ENCODE results near the gene SNRK.

Gene SNRK

DNA sequence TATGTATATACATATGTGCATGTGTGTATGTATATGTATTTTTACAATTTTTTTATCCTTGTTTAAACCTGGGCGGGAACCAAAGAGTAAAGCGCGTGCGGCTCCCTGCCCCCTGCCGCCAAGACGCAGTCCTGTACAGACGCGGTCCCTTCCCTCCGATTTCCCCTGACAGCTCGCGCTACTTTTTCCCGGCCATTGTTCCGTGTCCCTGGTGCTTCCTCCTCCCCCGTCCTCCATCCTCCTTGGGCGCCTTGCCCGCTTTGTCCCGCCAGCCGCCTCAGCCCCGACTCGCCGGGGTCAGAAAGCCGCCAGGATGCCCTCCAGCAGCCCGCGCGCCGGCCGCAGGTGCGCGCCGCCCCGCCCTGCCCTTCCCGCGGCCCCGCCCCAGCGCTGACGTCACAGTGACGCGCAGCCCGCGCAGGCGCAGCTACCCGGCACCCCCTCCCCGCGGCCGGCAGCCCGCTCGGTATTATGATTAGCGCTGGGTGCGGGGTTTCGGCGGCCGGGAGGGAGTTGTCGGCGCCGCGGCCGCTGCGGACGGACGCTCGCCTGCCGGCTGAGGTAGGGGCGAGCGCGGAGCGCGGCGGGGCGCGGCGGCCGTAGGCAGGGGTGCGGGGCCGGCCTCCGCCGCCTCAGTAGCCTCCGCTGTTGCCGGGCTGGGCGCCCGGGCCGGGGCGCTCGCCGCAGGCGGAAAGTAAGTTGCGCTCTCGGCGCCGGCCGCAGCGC is at the start of gene SNRK:
SNRK (plus strand) TSS at position 426 of the 726 bp plus-strand sequence. CDS start 16,664 bp downstream, outside the sequence.
- H3K27ac ChIP-seq = peak within 1 kb of the TSS; percentile 84
- CTCF ChIA-PET = interaction anchor here (0.5 to 0.6 kb wide), 2 partner anchors 41 to 73 kb away, joined by 3 read pairs; no protein-coding TSS in a partner anchor
- POLR2A ChIA-PET (ENCODE audit: low non-redundant PET) = interaction anchor here (0.6 to 1.0 kb wide), 2 partner anchors 63 to 932 kb away, joined by 3 read pairs; no protein-coding TSS in a partner anchor
- TF ChIP-seq, protein P1, sequence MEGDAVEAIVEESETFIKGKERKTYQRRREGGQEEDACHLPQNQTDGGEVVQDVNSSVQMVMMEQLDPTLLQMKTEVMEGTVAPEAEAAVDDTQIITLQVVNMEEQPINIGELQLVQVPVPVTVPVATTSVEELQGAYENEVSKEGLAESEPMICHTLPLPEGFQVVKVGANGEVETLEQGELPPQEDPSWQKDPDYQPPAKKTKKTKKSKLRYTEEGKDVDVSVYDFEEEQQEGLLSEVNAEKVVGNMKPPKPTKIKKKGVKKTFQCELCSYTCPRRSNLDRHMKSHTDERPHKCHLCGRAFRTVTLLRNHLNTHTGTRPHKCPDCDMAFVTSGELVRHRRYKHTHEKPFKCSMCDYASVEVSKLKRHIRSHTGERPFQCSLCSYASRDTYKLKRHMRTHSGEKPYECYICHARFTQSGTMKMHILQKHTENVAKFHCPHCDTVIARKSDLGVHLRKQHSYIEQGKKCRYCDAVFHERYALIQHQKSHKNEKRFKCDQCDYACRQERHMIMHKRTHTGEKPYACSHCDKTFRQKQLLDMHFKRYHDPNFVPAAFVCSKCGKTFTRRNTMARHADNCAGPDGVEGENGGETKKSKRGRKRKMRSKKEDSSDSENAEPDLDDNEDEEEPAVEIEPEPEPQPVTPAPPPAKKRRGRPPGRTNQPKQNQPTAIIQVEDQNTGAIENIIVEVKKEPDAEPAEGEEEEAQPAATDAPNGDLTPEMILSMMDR (conservative IDR thresholded peaks at IDR 0.05; ENCODE audit: low read depth) = 0 out of 2 replicates have a peak, but pooled peaks have one; percentile 9
- DNase-seq (ENCODE audit: low spot score) = peak; percentile 91

- H3K27ac ChIP-seq = no peak overlapping the region
- POLR2A ChIA-PET (ENCODE audit: low non-redundant PET) = no interaction called here
- CTCF ChIA-PET = no interaction called here
- TF ChIP-seq, protein P1 (conservative IDR thresholded peaks at IDR 0.05; ENCODE audit: low read depth) = no peak
- no peak for DNase-seq (ENCODE audit: low spot score)
These were observed 47.5 kb upstream of the SNRK start for GRCh38 chr3:43238801-43239200.

DNA sequence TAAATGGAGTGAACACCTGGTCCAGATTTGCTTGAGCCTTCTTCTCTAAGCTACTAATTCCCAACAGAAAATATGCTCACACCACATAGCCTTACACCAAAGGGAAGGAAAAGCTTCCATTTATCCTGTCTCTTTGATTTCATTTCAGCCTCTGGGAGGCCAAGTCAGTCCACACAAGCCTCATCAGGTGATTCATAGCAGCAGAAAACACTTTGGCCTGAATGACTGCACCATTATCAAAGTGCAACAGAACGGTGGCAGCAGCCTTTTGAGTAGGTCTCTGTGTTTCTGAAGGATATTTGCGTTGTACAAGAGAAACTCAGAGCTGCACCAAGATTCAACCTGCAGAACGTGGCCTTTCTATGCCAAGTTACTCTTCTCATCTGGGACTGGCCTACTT is 46.6 kb upstream of the SNRK start:
- no peak for DNase-seq (ENCODE audit: low spot score)
- POLR2A ChIA-PET (ENCODE audit: low non-redundant PET) = no interaction called here
- TF ChIP-seq, protein P1 (conservative IDR thresholded peaks at IDR 0.05; ENCODE audit: low read depth) = no peak
- no peak overlapping the region for H3K27ac ChIP-seq
- CTCF ChIA-PET = no interaction called here

DNA sequence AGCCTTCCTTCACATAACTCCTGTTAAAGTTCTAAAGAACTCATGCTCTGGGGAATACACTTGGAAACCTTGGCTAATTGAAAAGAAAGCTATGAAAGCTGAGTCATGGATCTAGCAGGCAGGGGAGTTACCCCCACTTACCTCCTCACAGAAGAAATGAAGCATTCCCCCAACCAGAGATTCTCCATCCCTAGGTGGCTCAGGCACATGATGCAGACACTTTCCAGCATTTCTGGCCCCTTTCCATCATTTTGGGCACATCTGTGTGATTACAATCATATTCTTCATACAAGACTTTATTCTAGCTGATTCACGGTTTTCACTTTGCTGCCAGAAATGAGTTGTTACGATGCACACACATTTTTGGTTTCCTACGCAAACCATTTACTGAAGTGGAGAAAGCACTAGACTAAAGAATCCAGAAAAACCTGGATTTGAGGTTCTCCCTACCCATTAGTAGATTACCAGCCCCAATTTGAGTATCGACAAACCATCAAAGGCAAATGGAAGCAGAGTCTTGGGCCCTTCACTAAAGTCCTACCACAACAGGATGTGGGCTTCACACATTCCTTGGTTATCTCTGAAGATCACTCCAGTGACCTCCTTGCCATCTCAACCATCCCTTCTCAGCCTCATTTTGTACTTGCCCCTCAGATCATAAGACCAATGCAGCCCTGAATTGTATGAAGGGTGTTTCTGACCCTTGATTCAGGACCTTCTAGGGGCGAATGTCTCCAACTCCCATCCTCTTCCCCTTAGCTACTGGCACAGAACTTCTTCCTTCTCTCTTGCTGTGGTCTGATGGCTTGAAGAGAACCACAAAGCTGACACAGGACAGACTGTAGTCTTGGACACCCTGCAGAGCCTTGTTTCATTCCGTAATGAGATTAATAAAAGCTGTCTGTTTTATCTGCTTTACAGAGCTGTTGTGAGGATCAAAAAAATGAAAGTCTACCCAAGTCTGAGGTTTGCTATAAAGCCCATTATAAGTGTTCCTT is 42.5 kb upstream of the SNRK start:
- no peak for DNase-seq (ENCODE audit: low spot score)
- H3K27ac ChIP-seq = no peak overlapping the region
- TF ChIP-seq, protein P1 (conservative IDR thresholded peaks at IDR 0.05; ENCODE audit: low read depth) = no peak
- ChIA-PET CTCF (interaction anchor here (0.6 kb wide), 1 partner anchor 500 kb away, joined by 3 read pairs; no protein-coding TSS in a partner anchor), POLR2A (ENCODE audit: low non-redundant PET) (no interaction called here)

GRCh38 chr3:43244694-43245093 is 41.6 kb upstream of the SNRK start:
- DNase-seq (ENCODE audit: low spot score) = no peak
- ChIA-PET CTCF (no interaction called here), POLR2A (ENCODE audit: low non-redundant PET) (no interaction called here)
- H3K27ac ChIP-seq = no peak overlapping the region
- TF ChIP-seq, protein P1 (conservative IDR thresholded peaks at IDR 0.05; ENCODE audit: low read depth) = no peak

DNA sequence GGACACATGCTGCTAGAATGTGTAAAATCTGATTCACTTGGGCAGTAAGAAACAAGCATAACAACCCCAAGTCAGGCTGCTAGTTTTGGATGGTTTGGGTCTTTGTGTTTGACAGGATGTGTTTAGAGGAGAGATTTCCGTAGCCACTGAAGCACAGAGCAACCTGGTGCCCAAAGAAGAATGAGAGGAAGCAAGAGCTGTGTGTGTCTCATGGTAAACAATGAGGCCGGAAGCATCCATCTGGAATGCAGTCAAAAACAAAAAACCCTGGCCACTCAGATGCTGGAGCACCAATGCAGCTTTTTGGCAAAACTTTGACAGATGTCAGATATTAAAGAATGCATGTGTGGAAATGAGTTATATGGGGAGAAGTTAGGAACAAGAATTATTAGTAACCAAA is 39.4 kb upstream of the SNRK start:
- TF ChIP-seq, protein P1 (conservative IDR thresholded peaks at IDR 0.05; ENCODE audit: low read depth) = no peak
- no peak overlapping the region for H3K27ac ChIP-seq
- ChIA-PET CTCF (no interaction called here), POLR2A (ENCODE audit: low non-redundant PET) (no interaction called here)
- DNase-seq (ENCODE audit: low spot score) = no peak
